ENCODE data around the gene SVEP1.
"Not testable (repeated sequence)": the region's sequence is repeated elsewhere in the genome, so short reads cannot be mapped to it uniquely, and the experiment has no call there.

Gene SVEP1

GRCh38 chr9:110371411-110372007 lies 208.0 kb downstream of the SVEP1 start:
- DNase-seq (ENCODE audit: low read depth, low spot score) = no peak

DNA sequence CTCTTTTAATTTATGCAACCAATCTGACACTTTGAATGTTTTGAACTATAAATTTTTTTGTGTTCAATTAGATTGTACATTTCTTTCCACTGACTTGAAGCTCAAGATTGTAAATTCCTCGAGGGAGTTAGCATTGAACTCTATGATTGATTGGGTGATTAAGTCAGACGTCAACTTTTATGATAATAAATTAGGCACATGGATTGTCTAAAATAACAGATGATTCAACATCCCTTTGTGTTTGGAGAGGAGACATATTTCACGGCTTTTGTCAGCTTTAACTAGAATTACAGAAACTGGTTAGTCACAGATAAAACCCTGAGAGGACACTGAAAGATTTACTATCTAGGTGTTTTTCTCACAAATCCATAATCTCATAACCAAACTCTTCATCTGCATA lies 209.2 kb downstream of the SVEP1 start:
- DNase-seq (ENCODE audit: low read depth, low spot score) = no peak

DNA sequence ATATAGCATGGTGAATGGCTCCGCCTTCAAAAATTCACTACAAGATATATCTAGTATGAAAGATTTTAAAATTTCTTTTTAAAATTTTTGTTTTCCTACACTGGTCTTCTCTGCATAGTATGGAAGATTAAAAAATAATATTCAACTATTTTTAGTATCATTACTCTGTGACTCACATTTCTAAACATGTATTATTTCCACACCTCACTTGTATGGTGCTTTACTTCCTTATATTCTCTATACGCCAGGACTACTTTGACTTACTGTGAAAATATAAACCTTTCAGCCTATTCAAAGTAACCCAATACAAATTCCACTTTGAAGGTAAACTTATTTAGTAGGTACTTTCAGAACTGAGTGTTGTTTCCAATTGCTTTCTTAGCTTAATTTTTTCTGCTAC lies 215.1 kb downstream of the SVEP1 start:
- no peak for DNase-seq (ENCODE audit: low read depth, low spot score)

GRCh38 chr9:110358992-110359391 lies 220.5 kb downstream of the SVEP1 start:
- DNase-seq (ENCODE audit: low read depth, low spot score) = not testable (repeated sequence)

DNA sequence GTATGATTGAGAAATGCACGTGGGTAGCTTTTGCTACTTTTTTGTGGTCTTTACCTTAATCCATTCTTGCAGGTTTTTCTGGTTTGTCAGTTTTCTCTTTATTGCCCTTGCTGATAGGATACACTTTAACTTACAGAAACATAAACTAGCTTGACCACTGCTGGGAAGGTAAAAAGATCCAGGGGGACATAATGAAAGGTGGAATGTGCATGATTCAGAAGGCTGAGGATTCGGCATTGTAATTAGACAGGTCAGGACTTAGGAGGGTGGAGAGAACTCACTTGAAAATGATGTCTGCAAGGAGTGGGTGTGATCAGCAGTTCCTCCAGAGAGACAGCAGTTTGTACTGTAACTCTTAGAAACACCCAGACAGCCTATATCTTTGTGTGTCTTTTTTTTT lies 222.0 kb downstream of the SVEP1 start:
- DNase-seq (ENCODE audit: low read depth, low spot score) = no peak

DNA sequence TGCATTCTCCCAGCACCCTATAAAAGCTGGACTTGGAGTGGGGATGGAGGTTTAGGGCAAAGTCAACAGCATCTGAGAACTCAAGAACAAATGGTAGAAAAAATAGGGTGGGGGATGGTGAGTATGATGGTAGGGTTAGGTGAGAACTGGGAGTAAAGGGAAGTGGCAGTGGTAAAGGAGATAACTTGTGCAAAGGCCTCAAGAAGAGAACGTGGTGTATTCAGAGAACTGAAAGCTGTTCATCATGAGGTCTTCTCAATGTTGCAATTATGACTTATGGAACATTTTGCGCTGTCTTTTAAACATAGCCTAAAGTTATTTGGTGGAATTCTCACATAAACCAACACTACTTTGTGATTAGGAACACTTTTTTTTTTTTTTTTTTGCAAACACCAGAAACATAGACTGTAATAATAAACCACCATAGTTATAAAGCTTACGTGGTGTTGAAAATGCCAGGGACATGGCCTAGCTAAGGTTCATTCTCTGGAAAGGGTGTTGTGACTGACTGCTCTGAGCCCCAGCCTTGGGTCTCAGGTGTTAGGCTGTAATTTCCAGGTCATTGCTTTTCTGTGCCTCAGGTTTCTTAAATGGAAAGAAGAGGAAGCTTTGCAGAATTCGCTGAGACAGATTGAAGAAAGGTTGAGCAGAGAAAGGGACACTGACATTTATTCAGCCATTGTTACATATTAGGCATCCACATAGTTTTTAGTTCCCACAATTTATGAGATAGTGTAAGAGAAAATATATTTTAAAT lies 222.7 kb downstream of the SVEP1 start:
- no peak for DNase-seq (ENCODE audit: low read depth, low spot score)

- DNase-seq (ENCODE audit: low read depth, low spot score) = no peak
Observed at GRCh38 chr9:110355911-110356310, 223.6 kb downstream of the SVEP1 start.

DNA sequence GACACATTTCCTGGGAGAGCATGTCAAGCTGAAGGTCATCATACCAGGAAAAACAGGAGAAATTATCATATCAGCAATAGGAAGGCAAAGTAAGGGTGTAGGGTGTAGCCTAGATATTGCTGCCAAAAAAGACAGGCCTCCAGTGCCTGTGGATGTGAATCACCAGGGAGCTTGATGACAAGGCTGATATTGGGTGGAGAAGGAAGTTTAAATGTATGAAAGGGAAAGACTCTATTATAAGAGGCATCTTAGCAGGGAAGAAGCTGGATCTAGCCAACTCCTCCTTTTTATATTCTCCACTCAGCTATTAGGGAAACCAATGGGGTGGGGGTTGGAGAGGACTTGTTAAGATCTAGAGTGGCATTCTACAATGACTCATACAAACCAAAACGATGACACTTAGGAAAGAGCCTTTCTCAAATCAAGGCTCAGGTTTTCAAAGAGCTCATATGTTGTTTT lies 228.5 kb downstream of the SVEP1 start:
- no peak for DNase-seq (ENCODE audit: low read depth, low spot score)

GRCh38 chr9:110346325-110346724 lies 233.2 kb downstream of the SVEP1 start:
- no peak for DNase-seq (ENCODE audit: low read depth, low spot score)

DNA sequence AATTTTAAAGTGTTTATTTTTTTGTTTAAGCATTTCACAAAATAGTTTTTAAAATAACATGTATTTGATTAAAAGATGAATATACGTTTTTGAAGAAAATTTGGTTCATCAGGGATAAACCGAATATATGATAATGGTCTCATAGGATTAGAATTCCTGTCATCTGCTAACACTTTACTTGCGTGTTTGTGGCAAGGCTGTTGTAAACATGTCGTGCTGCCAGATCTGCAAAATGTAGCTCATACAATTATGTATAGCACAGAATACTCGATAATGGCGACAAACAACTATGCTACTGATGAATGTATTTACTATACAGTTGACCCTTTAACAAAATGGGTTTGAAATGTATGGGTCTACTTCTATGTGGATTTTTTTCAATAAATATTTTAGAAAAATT lies 234.7 kb downstream of the SVEP1 start:
- no peak for DNase-seq (ENCODE audit: low read depth, low spot score)

DNA sequence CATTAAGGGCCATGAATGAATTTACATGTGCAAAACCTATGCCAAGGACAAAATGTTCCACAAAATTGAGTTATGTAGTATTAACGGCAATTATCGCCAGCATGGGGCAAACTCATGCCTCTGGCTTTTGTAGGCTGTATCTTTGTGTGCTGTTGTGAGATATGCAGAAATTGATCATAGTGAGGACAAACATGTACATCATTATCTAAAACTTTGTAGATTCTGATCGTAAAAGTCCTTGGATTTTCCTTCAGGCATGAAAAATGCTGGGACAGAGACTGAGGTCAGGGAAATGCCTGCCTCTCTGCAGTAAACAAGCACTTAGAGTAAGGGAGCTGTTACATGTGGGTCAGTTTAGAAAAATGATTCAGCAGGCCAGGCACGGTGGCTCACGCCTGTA lies 236.0 kb downstream of the SVEP1 start:
- no peak for DNase-seq (ENCODE audit: low read depth, low spot score)

DNA sequence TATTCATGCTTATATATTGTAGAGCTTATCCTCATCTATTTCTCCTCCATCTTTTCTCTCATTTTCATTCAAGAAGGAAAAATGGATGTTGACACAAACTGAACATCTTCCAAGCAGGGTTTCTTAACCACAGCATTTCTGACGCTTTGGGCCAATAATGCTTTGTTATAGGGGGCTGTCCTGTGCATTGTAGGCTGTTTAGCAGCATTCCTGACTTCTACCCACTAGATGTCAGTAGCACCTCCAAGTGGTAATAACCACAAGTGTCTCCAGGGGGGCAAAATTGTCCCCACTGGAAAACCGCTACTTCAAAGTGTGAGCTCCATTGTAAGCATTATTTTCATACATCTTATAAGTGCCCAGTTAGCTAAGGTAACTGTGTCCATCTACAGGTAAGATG lies 239.2 kb downstream of the SVEP1 start:
- peak; percentile 40 for DNase-seq (ENCODE audit: low read depth, low spot score)

DNA sequence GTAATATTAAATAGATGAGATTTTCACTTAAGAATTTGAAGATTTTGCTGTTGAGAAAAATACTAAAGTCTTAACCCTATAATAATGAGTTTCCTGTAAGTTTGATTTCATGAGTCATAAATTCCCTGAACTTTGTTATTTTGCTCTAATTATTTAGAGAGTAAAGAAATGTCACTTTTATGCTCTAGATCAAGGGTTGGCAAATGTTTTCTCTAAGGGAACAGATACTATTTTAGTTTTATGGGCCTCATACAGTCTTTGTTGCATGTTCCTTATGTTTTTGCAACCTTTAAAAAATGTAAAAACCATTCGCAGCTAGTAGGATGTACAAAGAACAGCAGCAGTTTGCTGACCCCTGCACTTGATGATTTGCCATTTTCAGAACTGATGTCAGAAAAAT lies 241.4 kb downstream of the SVEP1 start:
- no peak for DNase-seq (ENCODE audit: low read depth, low spot score)

DNA sequence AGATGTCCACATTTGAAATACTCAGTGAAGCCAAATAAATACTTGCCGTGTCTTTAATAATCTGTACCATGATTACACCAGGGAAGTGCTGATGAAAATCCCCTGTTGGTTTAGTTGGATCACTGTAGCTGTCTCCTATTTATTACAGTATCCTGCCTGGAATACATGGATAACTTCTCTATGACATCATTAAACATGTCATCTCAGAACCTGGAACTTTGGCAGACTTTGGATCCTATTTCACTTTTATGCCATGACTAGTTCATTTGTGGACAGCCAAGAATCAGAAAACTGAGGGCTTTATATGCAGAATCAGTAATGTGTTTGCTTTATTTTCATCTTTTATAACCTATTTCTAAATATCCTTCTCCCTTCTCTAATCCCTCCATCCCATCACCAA lies 241.8 kb downstream of the SVEP1 start, which contains the start of gene TXNDC8:
TXNDC8 (minus strand) TSS at position 137 of the 400 bp plus-strand sequence.
- no peak for DNase-seq (ENCODE audit: low read depth, low spot score)

GRCh38 chr9:110336363-110336762 lies 243.2 kb downstream of the SVEP1 start:
- no peak for DNase-seq (ENCODE audit: low read depth, low spot score)

DNA sequence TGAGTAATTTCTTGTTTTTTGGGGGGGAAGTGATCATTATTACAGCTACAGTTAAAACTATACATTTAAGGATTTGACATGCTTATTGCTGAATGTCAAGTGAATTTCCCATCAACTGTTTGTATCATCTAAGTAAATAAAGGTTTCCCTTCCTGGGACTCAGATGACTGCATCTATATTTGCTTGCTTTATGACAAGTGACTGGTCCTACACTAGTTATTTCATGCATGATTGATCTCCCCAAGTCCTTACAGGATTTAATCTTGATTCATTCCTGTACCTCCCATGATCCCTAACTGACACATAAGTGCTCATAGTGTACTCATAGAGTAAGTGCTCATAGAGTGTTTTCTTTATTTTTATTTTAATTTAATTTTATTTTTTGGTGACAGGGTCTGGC lies 244.7 kb downstream of the SVEP1 start:
- DNase-seq (ENCODE audit: low read depth, low spot score) = no peak

GRCh38 chr9:110334183-110334582 lies 245.4 kb downstream of the SVEP1 start:
- no peak for DNase-seq (ENCODE audit: low read depth, low spot score)

GRCh38 chr9:110332766-110333165 lies 246.8 kb downstream of the SVEP1 start:
- no peak for DNase-seq (ENCODE audit: low read depth, low spot score)

DNA sequence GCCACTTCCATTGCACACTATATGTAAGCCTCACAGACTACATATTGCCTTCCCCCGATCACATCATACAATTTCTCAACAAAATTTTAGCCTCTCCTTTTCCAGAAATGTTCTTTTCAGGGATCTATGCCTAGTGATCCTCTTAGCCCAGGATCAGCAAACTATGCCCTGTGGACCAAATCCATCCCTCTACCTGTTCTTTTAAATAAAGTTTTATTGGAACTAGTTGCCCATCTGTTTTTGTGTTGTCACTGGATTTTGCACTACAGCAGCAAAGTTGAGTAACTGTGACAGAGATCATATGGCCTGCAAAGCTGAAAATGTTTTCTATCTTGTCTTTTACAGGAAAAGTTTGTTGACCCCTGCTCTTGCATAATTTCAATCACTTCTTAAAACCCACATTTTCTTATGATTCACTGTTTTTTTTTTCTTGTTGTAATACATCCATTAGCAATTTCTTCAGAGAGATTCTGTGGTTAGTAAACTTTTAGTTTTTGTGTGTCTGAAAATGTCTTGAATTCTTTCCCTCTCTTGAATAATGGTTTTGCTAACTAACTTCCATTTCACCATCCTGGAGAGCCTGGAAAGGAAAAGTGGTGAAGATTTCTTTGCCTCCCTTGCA lies 248.9 kb downstream of the SVEP1 start:
- no peak for DNase-seq (ENCODE audit: low read depth, low spot score)

- no peak for DNase-seq (ENCODE audit: low read depth, low spot score)
Observed at GRCh38 chr9:110329639-110330230, 249.8 kb downstream of the SVEP1 start.

GRCh38 chr9:110328763-110329162 lies 250.8 kb downstream of the SVEP1 start:
- DNase-seq (ENCODE audit: low read depth, low spot score) = no peak

DNA sequence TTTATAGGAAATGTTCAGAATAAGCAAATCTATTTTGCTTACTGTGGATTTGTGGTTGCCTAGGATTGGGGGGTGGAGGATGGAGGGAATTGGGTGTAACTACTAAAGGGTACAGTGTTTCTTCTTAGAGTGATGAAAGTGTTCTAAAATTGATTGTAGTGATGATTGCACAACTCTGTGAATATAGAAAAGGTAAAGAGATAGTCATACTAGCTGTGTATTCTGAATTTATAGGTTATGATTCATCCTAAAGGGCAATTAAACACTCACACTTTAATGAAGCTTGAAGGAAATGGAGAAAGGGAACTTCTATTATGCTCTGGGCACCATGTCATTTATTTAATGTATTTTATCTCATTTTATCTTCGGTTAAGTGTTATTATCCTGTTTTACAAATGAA lies 251.8 kb downstream of the SVEP1 start:
- no peak for DNase-seq (ENCODE audit: low read depth, low spot score)

GRCh38 chr9:110323818-110324217 lies 255.7 kb downstream of the SVEP1 start:
- DNase-seq (ENCODE audit: low read depth, low spot score) = no peak

All from iPS DF 19.7 (cell line).